Measurements from ENCODE around the gene MACF1.
"Not testable (repeated sequence)": the region's sequence is repeated elsewhere in the genome, so short reads cannot be mapped to it uniquely, and the experiment has no call there.

The MACF1 gene

GRCh38 chr1:39498096-39498710, 293.7 kb downstream of the MACF1 start:
- not testable (repeated sequence) for DNase-seq

- not testable (repeated sequence) for DNase-seq
These were observed 294.3 kb downstream of the MACF1 start for GRCh38 chr1:39498821-39499220.

GRCh38 chr1:39499668-39500067, 295.2 kb downstream of the MACF1 start:
- no peak for DNase-seq

DNA sequence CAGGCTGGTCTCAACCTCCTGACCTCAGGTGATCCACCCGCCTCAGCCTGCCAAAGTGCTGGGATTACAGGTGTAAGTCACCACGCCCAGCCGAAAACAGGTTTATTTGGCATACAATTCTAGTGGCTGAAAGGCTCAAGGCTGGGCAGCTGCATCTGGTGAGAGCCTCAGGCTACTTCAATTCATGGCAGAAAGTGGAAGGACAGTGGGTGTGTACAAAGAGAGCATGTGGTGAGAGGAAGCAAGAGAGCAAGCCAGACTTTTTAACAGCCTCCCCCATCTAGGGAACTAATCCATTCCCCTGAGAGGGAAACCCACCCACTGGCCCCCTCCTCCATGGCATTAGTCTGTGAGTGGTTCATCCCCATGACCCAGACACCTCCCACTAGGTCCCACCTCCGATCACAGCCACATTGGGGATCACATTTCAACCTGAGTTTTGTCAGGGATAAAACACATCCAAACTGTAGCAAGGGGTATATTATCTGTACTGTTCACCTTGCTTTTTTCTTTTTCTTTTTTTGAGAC, 296.4 kb downstream of the MACF1 start:
- no peak for DNase-seq

GRCh38 chr1:39501666-39502065, 297.2 kb downstream of the MACF1 start:
- no peak for DNase-seq

GRCh38 chr1:39504436-39504835, 299.9 kb downstream of the MACF1 start:
- not testable (repeated sequence) for DNase-seq

DNA sequence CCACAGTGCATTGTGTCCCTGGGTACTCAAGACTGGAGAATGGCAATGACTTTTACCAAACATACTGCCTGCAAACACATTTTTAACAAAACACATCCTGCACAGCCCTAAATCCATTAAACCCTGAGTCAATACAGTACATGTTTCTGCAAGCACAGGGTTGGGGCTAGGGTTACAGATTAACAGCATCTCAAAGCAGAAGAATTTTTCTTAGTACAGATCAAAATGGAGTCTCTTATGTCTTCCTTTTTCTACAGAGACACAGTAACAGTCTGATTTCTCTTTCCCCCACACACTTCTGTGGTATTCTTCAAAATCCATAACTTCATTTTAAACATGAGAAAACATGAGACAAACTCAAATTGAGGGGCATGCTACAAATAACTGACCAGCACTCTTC, 300.8 kb downstream of the MACF1 start:
- DNase-seq, result no peak

- DNase-seq, result peak; percentile 54
These were observed 302.9 kb downstream of the MACF1 start for GRCh38 chr1:39507230-39507928.

GRCh38 chr1:39508266-39508665, 303.8 kb downstream of the MACF1 start:
- no peak for DNase-seq

DNA sequence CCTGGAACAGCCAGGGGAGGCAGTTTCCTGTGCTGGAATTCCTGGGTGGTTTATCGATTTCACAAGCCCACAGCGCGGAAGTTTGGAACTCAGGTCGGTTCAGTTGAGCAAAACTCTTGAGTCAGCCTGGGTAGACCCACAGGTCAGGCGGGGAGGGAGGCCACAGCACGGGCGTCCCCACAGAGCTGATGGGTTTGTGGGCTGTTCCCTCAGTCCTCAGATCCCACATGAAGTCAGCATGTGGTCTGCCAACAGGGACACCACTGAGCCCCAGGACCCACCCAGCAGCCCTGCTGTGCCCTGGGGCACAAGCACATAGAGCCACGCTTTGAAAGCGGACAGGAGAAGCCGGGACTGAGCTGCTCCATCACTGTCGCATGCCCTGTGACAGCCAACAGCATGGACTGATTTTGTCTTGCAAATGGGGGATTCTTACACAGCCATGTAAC, 304.4 kb downstream of the MACF1 start:
- DNase-seq, result no peak

GRCh38 chr1:39509360-39510009, 305.0 kb downstream of the MACF1 start:
- no peak for DNase-seq

DNA sequence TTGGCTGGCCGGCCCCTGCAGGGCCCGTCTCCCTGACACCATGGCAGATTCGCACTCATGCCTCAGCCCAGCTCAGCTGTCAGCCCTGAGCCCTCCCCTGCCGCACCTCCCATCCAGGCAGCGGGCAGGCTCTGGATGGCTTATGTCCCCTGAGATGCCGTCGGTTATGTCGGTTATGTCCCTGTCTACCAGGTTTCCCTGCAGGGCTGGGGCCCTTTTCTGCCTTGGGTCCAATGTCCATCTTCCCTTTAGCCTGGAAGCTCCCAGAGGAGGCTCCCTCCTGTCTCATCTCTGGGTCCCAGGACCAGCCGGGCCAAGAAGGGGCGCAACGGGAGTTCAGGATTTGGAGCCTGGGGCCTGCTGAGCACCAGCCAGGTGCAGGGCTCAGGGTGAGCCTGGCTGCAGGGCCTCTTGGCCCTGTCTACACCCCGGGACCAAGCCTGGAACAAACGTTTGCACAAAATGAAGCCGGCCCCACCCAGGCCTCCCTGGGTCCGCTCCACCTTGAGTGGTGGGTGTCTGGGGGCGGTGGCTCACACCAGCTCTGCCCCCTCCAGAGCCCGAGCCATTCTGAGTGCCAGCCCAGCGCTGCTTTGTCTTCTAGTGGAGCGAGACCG, 306.2 kb downstream of the MACF1 start:
- DNase-seq, result not testable (repeated sequence)

DNA sequence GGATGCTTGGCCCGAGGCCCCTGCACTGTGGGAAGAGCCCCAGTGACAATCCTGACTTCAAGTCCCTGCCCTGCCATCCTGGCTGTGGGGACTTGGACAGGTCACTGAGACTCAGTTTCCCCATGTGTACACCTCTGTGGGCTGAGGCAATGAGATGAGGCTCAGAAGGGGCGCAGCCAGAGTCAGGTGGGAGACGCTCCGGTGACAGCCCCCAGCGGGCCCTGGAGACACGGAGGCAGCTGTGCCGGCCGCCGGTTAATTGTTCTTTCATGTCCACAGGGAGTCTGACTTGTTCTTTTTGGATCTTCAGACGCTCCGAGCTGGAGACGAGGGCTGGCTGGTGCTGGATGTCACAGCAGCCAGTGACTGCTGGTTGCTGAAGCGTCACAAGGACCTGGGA, 307.0 kb downstream of the MACF1 start:
- DNase-seq, result not testable (repeated sequence)

- not testable (repeated sequence) for DNase-seq
These were observed 307.8 kb downstream of the MACF1 start for GRCh38 chr1:39512234-39512847.

DNA sequence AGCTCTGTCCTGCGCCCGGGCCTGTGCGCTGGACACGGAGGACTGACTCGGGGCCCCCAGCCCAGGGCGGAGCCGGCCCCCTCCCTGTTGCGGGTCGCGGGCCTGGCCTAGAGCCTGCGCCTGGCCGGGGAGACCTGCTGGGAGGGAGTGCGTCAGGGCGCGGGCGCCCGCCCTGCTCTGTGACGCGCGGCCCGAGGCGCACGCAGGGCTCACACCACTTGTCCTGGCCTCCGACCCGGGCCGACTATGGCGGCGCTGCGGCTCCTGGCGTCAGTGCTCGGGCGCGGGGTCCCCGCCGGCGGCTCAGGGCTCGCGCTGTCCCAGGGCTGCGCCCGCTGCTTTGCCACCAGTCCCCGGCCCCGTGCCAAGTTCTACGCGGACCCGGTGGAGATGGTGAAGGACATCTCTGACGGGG, 310.2 kb downstream of the MACF1 start:
- not testable (repeated sequence) for DNase-seq

DNA sequence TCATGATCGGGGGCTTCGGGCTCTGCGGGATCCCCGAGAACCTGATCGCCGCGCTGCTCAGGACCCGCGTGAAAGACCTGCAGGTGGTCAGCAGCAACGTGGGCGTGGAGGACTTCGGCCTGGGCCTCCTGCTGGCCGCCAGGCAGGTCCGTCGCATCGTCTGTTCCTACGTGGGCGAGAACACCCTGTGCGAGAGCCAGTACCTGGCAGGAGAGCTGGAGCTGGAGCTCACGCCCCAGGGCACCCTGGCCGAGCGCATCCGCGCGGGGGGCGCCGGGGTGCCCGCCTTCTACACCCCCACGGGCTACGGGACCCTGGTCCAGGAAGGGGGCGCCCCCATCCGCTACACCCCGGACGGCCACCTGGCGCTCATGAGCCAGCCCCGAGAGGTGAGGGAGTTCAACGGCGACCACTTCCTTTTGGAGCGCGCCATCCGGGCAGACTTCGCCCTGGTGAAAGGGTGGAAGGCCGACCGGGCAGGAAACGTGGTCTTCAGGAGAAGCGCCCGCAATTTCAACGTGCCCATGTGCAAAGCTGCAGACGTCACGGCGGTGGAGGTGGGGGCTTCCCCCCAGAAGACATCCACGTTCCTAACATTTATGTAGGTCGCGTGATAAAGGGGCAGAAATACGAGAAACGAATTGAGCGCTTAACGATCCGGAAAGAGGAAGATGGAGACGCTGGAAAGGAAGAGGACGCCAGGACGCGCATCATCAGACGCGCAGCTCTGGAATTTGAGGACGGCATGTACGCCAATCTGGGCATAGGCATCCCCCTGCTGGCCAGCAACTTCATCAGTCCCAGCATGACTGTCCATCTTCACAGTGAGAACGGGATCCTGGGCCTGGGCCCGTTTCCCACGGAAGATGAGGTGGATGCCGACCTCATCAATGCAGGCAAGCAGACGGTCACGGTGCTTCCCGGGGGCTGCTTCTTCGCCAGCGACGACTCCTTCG, 310.9 kb downstream of the MACF1 start:
- DNase-seq, result not testable (repeated sequence)

GRCh38 chr1:39516841-39517240, 312.3 kb downstream of the MACF1 start:
- DNase-seq, result not testable (repeated sequence)

- DNase-seq, result not testable (repeated sequence)
These were observed 313.4 kb downstream of the MACF1 start for GRCh38 chr1:39517936-39518335.

GRCh38 chr1:39519376-39519775, 314.9 kb downstream of the MACF1 start:
- DNase-seq, result not testable (repeated sequence)

- DNase-seq, result not testable (repeated sequence)
These were observed 317.7 kb downstream of the MACF1 start for GRCh38 chr1:39522221-39522620.
